GM21737 (cell line): Measurements from ENCODE around the gene WDR4.
"Not testable (repeated sequence)": the region's sequence is repeated elsewhere in the genome, so short reads cannot be mapped to it uniquely, and the experiment has no call there.

ENCODE experiments used
- ATAC-seq: cut with Tn5 transposase; IDR thresholded peaks from one replicate; pipeline ENCODE4 v1.9.1; 2021; ENCODE audit warnings: mild to moderate bottlenecking, moderate library complexity; ENCODE audit not compliant: unreplicated experiment

WDR4 gene

DNA sequence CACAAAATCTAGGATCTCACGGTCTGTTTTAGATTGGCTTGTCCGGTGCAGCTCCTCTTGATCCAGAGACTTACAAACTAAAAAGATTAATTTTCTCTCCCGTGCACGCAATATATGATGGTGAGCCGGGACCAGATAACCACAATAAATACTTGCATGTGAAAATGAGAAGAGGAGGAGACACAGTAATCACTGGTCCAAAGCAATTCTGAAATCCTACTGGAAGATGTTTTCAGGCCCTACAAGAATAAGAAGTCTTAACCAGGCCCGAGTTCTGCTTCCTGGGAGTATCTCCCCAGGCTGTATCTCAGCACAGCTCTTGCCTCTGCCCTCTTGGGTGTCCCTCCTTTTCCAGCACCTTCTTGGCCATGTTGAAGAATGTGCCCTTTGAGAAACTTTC lies 1.0 kb upstream of the WDR4 start:
- ATAC-seq: no peak

DNA sequence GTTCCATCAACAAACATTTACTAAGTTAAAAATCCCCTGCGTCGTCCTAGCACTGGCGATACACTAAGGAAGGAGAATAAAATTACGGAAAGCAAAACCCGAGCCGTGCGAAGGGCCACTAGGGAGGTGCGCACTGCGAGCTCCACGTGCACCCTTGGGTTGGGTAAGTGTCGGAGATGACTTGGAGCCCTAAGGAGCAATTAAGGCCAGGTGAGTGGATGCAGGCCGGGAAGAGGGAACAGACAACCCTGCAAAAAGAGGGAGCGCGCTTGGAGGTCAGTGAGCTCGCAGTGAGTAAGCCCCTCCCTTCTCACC lies 704 bp downstream of the WDR4 start:
- ATAC-seq: no peak

DNA sequence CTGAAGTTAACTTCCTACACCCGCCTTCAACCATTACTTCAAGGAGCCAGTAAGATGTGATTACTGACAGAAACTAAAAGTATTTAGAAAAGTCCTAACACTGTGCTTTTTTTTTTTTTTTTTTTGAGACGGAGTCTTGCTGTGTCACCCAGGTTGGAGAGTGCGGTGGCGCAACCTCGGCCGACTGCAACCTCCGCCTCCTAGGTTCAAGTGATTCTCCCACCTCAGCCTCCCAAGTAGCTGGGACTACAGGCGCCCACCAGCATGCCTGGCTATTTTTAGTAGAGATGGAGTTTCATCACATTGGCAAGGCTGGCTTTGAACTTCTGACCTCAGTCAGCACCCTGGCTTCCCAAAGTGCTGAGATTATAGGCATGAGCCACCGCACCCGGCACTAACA lies 3.5 kb downstream of the WDR4 start:
- ATAC-seq: not testable (repeated sequence)

DNA sequence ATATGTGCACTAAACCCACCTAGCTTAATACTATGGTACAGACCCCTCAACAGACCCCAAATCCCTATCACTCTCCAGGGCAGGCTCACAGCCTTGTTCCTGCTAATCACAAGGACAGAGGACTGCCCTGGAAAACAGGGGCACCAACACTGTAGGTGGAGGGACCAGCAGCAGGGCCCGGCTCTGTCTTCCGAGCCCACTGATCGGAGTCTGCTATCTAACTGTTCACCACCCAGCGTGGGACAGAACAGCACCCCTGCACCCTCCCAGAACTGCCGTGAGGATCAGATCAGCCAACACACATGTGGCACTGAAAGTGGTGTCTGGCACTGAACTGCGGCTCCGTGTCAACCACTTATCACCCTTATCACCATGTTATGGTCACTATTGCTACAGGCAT lies 6.2 kb downstream of the WDR4 start:
- no peak for ATAC-seq

DNA sequence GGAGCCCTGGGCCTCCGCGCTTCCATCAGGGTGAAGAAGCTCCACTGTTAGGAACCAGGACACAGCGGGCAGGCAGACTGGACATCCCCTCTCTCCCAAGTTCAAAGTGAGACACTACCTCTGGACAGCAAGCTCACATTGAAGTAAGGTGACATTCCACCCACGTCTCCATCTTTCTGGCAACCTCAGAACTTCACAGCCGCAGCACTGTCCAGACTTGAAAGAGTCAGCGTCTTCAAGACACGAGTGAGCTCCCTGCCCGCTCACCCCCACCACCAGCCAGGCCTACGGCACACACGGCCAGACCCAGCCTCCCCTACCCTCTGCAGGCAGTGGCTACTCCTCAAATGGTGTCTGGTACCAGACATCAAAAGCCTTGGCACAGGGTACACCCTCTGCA lies 11.1 kb downstream of the WDR4 start:
- ATAC-seq: no peak

DNA sequence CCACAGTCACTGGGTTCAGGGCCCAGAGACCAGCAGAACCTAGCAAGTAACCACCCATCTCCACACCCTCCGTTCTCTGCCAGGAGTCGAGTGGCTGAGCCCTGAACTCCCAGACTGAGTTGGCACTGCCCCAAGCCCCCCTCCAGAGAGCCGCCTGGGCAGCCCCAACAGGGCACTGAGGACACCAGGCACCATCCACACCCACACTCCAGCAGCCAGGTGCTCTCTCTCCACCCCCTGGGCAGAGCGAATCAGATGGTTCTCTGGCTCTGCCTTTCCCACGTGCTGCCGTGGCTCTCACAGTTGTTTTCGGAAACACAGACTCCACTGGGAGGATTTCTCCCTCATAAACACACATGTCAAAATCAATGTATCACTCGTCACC lies 13.6 kb downstream of the WDR4 start:
- no peak for ATAC-seq

DNA sequence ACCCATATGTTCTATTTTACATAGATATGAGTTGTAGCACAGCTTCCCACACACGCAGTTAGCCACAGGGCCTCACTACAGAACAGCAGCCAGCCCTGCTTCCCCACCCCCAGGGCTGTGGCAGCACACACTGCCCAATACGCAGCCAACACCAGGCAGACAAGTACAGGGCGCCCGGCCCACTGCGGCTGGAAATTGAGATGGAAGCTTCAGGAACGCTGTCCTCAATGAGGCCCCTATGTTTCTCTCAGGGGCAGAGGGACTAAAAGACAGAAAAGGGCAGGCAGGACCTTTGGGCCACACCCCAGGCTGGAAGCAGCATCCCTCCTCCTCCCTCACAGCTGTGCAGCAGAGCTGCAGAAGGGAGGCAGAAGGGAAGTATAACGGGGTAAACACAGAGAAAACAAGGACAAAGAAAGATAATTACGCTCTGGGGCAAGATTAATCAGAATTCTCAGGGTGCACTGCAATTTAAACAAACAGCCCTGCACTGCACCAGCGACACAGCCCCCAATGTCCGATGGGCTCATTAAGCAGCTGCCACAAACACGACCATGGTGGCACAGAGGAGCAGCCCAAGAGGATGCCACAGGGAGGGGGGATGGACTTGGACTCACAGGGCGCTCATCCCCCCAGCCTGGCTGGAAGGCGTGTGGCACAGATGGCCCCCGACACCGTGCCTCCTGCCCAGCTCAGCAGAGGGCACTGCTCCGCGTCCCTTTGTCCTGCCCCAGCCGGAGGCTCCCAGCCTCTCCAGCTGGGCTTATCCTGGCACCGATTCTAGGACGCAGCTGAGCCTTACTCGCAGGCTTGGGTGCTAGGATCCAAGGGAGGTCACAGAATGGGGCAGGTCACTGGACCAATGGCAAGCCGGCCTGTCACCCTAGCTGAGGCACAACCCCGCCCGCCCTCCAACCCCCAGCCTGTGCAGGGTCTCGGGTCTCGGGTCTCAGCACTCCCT lies 14.2 kb downstream of the WDR4 start:
- ATAC-seq: no peak

DNA sequence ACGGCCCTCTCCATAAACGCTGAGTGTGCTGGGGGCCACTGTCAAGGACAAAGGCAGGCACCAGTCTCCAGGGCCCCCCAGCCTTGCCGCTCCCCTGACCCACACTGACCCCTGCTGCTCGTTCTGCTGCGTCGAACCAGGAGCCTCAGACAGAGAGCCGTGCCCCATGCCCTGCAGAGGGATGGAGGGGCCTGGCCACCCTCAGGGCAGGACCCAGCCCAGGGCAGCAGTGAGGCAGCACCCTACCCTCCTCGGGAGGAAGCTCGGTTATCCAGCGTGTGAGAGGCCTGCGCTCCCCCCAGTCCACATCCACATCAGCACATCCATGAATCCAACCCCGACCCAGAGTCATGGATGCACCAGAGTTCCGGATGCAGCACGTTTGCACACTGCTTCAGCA lies 15.1 kb downstream of the WDR4 start:
- ATAC-seq: no peak

DNA sequence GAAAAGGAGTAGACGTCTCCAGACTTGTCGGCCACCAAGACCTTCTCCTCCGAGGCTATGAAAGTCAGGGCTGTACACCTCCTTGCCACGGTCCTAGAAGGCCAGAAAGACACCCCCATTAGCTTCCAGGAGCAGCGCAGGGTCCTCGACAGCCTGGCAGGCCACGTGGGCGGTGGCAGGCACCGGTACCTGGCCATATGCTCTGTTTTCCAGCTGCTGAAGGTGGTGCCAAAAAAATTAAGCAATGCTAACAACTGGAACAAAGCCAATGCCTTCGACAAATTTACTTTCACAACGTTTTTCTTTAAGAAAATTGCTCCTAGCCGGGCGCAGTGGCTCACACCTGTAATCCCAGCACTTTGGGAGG lies 15.9 kb downstream of the WDR4 start:
- ATAC-seq: no peak

DNA sequence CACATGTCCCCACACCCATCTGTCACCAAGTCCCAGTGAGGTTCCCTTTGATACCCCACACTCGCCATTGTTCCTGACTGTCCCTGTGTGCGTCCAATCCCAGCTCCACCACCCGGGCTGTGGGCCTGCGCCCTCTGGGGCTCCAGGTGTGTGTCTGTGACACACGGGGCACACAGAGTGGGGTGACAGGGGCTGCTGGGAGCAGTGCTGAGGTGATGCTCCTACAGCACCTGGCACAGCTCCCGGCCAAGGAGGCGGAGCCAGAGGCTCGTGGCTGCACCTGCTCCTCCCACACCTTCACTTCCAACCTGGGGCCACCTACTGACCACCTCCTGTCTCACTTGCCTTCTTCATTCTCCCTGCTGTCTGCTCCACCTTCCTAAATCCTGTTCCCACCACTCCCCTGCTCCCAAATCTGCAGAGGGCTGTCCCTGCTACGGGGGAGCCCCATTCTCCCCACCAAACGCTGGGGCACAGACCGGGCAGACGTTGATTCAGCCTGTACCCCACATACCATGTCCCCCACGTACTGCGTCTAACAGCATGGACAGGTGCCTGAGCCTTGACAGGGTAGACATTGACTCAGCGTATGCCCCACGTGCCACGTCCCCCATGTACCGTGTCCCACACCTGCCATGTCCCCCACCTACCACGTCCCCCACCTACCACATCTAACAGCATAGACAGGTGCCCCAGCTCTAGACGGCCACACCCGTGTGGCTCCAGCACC lies 16.4 kb downstream of the WDR4 start:
- no peak for ATAC-seq

DNA sequence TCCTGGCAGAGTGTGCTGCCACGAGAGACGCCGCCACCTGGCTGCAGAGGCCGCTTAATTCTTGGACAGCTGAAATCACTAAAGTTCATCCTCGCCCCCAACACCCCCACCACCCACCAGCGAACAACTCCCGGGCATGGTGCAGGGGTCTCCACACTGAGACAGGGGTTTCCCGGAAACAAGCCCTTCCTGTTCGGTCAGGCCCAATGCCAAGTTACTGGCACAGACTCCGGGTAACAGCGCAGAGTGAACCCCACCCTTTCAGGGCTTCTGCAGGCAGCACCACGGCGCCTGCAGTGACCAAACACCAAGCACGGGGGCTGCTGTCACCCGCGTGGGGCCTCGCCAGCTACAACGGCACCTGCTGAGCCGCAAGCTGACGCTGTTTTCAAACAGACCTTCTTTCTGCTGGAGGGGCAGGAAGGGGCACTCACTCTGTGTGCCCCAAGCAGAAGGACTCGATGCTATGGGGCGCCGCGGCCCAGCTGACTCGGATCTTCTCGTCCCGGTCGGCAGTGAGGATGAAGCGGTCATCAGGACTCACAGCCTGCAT lies 17.4 kb downstream of the WDR4 start:
- ATAC-seq: no peak

DNA sequence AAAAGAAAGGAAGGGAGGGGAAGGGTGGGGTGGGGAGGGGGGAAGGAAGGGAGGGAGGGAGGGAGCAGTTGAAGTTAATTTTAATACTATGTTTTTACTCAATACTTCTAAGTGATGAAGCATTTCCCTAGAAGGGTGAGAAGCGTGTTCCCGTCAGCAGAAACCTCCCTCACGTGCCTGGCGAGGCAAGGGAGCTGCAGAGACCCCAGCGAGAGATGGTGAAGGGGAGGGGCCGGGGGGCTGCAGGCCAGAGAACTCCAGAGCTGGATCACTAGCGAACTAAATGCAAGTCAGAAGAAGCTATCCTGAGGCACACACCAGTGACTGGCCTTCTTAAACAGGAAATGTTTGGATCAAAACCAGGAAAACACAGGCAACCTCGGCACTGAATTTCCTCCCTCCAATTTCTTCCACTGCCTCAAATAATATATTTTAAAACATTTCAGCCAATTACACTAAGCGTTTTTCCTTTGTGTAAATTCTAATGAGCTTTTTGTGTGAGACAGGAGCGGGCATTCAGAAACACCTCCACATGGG lies 18.0 kb downstream of the WDR4 start:
- no peak for ATAC-seq

DNA sequence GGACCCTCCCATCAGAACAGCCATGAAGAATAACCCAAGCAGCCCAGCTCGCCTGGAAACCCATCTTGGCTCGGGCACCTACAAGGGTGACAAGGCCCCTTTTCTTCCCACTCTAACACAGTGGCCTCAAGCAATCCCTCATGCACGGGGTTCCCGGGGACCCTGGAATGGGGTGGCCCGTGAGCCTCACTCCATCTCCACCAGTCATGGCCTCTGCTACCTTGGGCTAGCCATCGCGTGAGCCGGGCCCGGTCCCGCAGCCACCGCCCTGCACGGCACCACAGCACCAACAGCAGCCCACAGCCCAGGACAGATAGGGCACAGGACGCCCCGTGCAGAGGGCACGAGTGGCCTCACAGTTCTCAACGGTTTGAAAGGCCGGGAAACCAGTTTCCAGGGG lies 19.0 kb downstream of the WDR4 start:
- ATAC-seq: no peak

DNA sequence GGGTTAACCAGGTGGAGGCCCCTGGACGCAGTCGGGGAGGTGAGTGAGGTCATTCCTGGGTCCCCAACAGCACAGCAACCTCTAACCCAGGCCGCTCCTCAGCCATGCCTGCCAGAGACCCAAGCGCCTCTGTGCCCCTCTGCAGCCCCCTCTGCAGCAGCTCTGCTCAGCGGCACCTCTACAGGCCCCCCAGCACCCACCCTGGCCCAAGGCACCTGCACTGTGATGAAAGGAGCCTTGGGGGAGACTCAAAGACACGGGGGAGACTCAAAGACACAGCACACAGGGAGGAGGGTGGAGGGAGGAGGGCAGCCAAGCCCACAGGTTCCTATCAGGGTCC lies 19.5 kb downstream of the WDR4 start:
- ATAC-seq: no peak

DNA sequence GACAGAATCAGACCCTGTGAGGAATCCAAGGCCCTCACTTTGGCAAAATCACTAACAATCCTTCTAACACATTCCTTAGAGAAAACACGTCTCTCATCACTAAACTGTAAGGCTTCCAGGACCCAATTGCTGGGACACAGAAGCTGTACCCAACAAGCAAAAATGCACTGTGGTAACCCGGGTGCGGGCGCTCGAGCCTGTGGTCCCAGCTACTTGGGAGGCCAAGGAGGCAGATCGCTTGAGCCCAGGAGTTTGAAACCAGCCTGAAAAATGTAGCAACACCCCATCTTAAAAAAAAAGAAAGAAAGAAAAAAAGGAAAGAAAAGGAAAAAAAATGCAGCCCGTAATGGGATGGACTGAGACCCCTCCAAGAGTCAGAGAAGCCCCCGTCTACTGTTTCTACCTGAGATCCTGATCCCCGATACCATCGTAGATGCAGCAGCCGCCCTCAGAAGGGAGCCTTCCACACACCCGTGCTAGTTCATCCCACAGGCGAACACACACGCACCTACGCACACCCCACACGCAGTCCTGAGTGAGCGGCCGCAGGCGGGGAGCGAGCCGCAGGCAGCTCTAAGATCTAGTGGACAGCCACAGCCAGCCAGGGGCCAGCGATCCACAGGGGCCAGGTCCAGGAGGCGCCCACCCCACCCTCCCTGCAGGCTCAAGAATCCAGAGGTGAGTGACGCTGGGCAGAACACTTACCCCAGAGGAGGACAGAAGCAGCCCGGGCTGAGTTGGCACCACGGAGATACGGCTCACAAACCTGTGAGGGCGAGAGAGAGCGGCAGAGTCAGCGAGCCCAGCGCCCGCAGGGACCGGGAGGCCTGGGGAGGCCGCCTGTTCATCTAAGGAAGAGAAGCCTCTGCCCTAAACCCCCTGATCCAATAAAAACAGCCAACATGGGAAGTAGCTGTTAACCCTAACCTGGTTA lies 20.1 kb downstream of the WDR4 start:
- no peak for ATAC-seq

DNA sequence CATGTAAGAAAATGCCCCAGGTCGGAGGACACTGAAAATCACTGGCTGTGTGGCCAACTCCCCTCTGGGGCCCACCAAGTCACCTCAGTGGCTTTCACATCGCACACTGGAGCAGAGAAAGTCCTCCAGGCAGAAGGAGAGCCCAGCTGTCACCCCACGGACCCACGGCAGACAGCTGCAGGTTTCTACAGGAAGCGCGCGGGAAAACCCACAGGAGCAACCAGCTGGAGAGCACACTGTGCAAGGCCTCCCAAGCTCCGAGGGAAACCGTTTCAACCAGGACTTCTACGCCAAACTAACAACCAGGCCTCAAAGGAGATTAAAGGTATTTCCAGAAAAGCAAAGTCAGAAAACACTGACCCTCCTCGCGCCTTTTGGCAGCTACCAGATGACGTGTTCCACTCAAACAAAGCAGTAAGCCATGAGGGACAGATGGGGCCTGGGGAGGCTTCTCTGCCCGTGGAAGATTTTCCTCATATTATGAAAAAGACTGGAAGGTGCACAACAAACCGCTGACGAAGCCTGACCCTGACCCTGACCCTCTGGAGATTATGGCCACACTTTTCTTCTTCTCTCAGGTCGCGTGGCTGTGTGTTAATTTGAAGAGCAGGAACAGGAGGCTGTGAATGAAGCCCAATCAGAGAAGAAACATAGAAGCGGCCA lies 21.0 kb downstream of the WDR4 start:
- ATAC-seq: no peak

DNA sequence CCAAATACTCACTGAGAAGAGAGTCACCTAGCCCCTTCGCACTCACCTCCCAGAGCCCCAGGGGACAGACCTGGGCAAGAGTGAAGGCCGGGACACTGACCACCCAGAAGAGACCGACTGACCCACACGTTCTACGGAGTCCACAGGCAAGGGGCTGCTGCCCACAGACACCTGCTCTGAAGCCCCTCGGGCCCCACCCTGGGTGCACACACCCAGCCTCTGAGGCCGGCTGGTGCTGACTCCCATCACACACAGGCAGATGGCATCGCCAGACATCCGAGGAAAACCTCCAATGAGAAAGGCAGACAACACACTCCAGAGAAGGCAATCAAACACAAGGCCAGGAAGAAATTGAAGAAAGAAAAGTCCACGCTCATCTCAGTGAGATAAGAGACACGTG lies 22.1 kb downstream of the WDR4 start:
- no peak for ATAC-seq

DNA sequence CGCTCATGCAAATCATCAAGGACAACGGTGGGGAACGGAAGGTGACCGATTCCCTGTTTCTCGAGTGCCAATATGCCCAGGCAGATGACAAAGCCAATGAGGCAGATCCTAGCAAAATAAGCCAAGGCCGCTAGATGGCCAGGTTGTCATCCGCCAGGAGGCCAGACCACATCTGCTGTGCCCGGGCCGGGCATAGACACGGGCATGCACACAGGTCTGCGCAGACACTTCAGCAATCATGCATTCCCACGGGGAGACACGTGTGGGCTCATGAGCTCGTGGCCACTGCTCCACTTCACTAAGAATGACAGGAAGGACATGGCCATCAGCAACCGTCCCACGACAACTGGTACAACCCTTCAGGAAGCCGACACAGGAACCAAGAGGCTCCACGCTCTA lies 23.4 kb downstream of the WDR4 start:
- no peak for ATAC-seq

DNA sequence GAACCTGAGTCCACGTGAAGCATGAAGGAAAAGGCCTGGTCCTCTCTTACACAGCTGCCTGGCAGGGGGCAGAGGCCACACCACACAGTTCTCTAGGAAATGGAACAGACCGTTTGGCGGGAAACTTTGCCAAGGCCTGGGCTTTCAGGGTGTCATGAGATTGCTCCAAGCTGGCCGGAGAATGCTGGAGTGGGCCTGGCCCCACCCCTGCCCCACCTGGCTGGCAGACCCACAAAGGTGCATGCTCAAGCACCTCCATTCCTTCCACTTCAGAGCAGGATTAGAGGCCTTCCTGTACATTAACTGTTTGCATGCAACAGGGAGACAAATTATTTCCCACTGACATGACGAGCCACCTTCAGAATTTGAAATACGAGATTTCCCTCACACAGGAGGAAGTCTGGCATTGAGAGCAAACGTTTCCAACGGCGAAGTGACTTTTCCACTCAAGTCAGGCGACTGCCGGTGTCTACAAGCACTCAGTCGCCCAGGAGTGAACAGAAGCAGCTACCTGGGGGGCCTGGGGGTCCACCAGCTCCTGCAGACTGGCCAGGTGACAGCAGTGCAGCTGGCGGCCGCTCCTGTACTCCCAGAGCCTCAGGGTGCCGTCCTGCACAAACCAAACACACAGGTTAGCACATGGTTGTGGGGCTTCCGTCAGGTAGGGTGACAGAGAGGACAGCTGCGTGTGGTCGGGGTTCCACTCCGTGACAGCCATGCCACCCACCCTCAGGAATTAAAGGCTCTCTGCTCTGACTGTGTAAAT lies 24.0 kb downstream of the WDR4 start:
- ATAC-seq: no peak
